HG03064 (cell line): ENCODE data around the gene TOMM22.

ENCODE experiments used
- ATAC-seq: cut with Tn5 transposase; IDR thresholded peaks from one replicate; pipeline ENCODE4 v1.9.1; 2021; ENCODE audit warnings: low read depth; ENCODE audit not compliant: unreplicated experiment

The TOMM22 gene

DNA sequence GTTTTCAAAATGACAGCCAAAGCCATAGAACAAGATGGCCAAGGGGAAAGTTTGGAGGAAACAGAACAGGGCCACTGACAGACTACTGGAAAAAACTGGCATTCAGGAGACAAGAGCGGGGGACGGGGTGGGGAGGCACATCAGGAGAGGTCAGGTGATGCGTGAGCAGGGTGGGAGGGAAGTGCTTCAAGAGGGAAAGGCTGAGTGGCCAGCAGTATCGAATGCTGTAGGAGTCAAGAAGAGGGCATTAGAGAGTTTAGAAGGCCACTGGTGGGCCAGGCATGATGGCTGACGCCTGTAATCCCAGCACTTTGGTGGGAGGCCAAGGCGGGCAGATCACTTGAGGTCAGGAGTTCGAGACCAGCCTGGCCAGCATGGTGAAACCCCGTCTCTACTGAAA lies 32.2 kb downstream of the TOMM22 start:
- ATAC-seq: no peak

DNA sequence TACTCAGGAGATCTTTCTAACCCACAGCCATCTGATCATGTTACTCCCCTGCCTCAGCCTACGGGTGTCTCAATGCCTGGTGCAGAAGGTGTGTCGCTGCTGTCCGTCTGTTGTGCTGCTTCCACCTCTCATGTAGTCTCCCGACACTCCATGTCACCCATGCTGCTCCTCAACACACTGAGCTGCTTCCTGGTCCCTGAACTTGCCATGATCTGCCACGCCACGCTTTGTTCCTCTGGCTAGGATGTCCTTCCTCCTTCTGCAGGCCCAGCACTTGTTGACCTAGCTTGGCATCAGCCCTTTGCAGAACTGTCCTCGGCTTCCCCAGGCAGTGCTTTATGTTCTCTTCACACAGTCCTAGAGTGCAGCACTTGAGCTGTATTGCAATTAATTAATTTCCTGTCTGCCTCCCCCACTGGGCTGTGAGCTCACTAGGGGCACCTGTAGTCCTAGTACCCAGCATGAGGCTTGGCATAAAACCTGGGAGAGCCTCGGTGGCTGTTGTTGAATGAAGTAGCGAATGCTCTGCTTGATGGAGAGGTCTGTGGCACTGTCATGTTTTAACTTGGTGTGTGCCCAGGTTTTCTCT lies 33.5 kb downstream of the TOMM22 start:
- ATAC-seq: no peak

DNA sequence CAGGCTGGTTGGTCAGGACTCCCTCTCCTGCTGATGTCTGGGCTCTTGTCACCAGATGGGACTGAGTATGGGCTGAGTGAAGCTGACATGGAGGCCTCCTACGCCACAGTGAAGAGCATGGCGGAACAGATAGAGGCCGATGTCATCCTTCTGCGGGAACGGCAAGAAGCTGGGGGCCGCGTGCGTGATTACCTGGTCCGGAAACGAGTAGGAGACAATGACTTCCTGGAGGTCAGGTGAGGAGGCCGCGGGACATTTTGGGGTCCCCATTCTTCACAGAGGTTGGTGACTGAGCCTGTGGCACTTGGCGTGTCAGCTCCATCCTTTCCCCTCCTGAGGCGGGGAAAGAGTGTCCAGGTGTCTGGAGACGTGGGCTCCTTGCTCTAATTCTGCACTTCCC lies 34.1 kb downstream of the TOMM22 start:
- ATAC-seq: no peak

DNA sequence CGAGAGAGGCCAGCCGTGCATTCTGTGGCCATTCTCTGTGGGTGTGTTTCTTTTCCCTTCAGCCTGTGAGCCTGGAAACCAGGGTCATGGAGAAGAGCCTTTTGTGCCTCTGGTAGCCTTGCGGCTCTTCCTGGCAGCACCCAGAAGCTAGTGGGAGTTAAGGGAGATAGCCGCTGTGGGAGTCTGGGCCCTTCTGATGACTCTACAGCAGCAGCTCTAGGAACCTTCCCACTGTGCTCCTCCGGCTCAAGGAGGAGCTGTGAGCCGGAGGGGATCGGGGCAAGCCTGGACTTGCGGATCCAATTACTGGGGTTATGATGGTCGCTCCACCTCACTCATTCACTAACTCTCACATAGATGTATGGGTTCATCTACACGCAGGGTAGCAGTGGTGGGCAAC lies 34.5 kb downstream of the TOMM22 start:
- ATAC-seq: no peak

DNA sequence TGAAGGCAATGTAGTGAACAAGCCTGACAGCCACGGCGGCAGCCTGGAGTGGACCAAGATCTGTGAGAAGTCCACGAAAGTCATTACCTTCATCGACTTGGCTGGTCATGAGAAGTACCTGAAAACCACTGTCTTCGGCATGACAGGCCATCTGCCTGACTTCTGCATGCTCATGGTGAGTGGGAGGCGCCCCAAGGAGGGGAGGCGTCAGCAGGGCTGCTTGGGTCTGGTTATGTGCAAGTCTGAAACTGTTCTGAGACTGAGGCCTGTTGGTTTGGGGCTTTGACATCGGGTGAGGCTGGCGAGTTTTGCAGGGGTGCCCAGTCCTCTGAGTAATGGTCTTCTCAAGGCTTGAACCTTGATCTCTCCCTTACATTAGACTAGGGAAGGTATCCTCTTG lies 35.1 kb downstream of the TOMM22 start:
- ATAC-seq: no peak

DNA sequence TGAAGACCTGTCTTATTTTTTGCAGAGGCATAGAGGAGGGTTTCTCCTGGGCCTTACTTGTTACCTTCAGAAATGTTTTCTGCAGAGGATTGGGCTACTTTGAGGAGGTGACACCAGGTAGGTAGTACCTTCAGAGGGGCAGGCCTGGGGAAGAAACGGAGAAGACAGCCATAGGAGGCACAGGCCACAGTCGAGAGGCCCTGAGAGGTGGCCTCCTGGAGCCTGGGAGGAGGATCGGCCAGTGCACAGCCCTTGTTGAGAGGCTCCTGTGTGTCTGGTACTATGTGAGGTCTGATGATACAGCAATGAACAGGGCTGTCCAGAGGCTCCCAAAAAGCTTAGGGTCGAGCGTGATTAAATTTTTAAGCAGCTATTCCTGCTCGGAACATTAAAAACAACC lies 35.5 kb downstream of the TOMM22 start:
- no peak for ATAC-seq

DNA sequence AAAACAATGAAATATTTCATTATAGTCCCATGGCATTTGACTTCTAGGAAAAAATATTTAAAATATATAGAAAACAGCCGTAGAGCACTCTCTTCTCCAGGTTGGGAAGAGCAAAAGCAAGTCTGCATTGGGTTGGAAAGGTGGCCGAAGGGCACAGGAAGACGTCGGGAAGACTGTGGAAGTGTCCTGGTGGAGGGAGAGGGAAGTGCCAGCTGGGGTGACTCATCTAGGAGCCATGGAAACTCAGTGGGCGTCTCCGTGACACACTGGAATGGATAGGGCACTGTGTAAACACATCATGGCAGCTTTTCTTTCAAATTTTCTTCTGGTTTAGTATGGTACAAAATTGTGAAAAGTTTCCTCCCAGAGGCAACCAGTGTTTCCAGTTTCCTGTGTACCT lies 36.7 kb downstream of the TOMM22 start:
- no peak for ATAC-seq

DNA sequence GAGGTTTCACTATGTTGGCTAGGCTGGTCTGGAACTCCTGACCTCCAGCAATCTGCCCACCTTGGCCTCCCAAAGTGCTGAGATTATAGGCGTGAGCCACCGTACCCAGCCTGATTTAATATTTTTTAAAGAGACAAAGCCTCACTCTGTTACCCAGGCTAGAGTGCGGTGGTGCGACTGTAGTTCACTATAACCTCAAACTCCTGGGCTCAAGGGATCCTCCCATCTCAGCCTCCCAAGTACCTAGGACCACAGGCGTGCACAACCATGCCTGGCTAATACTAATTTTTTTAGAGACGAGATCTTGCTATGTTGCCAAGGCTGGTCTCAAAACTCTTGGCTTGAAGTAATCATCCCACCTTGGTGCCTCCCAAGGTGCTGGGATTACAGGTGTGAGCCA lies 37.4 kb downstream of the TOMM22 start:
- no peak for ATAC-seq

DNA sequence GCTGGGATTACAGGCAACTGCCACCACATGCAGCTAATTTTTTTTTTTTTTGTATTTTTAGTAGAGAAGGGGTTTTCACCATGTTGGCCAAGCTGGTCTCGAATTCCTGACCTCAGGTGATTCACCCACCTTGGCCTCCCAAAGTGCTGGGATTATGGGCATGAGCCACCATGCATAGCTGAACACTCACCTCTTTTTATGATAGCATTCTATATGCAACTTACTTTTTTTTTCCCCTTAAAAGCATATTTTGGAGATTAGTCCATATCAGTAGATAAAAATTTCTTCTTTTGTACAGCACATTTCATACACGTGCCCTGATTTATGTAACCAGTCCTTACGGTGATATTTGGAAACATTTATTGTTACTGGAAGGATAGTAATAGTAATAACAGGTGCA lies 38.6 kb downstream of the TOMM22 start:
- no peak for ATAC-seq

DNA sequence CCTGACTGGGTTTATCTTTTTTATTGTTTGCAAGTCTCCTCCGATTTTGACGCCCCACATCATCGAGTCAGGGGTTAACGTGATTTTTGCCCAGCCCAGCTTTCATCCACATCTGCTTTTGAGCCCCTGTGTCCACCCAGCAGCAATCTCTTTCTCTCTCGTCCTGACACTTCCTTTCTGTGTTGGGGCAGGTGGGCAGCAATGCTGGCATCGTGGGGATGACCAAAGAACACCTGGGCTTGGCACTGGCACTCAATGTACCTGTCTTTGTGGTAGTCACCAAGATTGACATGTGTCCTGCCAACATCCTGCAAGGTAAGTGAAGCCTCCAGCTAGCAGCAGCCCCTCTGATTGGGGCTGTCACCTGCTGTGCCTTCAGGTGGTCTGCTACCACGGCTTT lies 39.8 kb downstream of the TOMM22 start:
- no peak for ATAC-seq

DNA sequence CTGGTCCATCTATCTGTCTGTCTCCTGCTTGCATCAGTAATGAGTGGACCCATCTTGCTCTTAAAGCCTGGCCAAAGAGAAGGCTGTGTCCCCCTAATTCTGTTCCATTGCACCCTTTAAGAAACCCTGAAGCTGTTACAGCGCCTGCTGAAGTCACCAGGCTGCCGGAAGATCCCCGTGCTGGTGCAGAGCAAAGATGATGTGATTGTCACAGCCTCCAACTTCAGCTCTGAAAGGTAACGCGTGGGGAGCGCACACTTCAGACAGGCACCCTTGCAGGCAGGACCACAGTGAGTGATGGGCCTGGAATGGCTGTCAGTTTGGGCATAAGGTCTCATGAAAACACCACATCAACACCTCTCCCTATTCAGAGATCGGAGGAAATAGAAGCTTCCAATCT lies 42.4 kb downstream of the TOMM22 start:
- no peak for ATAC-seq

DNA sequence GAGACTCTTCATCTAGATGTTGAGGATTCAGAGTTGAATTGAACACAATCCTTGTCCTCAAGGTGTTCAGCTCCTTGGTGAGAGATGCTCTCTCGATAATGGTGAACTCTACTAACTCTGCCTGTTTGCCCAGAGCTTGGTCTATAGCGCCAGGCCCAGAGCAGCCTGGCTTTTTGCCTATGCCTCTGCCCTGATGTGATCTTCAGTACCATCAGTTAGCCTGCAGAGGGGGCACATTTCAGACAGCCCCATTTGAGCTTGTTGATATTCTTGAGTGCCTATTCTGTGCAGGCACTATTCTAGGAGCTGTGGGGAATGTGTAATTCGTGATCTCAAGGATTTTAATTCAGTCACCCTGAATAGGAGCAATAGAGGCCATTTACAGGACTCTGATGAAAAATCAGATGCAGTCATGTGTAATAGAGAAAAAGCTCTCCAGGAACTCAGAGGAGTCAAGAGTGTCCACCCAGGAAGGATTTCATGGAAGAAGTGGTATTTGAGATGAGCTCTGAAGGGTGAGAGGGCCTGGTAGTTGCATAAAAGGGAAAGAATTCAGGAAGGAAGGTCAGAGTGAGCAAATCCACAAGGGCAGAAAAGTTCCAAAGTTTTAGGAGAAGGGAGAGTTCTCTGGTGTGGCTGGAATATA lies 43.3 kb downstream of the TOMM22 start:
- ATAC-seq: no peak

DNA sequence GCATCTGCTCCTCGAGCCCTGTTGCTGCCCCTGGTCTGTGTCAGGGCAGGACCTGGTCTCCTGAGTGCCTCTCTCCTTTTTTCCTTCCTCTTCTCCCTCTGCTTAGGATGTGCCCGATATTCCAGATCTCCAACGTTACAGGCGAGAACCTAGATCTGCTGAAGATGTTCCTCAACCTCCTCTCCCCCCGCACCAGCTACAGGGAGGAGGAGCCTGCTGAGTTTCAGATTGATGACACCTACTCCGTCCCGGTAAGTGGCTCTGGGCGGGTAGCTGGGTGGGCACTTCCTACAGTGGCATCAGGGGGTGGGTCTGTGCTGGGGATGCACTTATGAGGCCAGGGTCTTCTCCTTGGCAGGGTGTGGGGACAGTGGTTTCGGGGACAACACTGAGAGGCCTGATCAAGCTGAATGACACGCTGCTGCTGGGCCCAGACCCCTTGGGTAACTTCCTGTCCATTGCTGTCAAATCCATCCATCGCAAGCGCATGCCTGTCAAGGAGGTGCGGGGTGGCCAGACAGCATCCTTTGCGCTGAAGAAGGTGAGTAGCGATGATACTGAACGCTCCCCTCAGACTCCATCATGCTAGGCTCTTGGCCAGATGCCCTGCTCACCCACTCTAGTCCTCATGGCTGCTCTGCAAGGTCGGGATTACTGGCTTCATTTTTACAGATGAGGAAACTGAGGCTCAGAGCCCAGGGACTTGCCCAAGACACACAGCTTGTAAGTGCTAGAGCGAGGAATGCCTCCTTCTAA lies 44.3 kb downstream of the TOMM22 start:
- no peak for ATAC-seq

DNA sequence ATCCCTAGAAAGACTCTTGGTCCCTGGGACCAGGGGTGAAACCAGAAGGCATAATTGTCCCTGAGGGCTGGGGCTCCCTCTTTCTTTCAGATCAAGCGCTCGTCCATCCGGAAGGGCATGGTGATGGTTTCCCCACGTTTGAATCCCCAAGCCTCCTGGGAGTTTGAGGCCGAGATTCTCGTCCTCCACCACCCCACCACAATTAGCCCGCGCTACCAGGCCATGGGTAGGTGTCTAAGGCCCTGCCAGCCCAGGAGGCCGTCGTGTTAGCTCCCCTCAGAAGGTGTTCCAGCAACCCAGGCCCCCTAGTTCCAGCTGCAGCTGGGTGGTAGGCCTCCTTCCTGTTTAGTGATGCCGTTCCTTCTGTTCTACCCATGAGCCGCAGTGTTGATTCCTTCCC lies 45.4 kb downstream of the TOMM22 start:
- ATAC-seq: no peak

DNA sequence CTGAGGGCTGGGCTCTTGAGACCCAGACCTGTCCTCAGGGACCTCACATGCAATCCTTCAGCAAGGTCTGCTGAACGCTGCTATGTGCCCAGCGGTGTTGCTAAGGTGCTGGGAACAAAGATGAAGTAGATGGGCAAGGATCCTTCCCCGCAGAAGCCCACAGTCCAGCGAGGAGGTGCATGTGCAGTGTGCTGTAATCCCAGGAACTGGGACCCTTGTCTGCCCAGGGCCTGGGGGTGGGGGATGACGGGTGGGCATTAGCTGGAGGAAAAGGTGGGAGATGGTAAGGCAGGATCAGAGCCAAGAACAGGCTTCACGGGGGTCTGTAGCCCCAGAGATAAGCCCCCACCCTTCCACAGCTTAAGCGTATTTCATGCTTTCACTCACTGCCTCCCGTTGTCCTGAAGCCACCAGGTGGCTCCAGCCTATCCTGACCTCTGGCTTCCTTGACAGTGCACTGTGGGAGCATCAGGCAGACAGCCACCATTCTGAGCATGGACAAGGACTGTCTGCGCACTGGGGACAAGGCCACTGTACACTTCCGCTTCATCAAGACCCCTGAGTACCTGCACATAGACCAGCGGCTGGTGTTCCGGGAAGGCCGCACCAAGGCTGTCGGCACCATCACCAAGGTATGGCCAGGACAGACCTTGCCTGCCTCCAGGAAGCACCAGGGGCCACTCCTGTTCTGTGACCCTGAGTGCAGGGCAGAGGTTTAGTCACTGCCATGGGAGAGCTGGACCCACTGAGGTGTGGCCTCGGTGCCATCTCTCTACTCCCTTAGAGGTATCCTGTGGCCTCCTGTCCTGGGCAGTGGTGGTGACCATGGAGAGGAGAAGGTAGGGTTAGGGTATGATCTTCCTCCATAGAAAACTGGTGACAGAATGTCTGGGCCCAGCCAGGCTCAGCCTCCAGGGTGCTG lies 46.0 kb downstream of the TOMM22 start:
- ATAC-seq: no peak

DNA sequence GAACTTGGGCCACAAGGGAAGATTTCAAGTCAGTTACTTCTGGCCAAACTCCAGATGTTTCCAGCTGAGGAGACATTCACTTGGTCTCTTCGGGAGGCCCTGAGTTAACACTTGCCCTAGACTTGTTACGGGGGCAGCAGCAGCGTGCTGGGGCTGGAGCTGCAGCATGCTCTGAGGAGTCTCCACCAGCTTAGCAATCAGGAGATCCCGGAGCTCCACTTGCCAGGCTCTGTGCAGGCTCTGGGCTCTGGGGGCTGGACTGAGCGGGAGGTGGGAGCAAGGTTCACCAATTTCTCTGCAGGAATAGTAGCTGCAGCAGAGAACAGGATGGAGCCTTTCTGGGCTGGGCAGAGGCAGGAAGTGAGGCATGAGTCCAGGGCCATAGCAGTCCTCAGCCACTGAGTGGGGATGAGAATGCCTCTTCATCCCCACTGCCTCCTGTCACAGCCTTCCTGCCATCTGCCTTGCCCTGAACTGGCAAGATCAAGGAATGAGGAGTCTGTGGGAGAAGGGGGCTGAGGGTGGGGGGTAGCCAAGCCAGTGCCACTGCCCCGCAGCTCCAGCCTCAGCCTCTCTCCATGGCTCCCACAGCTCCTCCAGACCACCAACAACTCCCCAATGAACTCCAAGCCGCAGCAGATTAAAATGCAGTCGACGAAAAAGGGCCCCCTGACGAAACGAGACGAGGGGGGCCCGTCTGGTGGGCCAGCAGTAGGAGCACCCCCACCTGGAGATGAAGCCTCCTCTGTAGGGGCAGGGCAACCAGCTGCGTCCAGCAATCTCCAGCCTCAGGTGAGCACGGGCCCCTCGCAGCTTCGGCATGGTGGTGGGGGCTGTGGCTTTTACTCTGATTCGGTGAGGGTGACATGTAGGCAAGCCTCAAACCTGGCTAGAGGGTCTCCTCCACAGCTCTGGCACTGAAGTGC lies 47.4 kb downstream of the TOMM22 start:
- no peak for ATAC-seq

DNA sequence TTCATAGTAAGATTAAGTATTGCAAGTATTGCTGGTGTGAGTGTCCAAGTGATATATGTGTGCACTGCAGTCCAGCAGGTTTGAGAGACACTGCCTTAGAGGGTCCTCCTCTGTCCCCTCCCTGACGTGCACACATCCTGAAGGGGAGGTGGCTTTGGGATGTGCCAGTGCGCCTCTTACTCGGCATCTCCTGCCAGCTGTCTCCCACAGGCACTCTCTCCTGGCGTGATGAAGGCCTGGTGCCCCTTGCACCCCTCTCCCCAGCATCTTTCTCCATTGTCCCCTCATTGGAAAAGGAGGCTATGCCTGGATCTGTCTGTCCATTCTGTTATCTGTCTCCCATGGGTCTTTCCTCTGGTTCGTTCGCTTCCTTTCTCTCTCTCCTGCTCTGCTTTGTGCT lies 48.2 kb downstream of the TOMM22 start:
- no peak for ATAC-seq

DNA sequence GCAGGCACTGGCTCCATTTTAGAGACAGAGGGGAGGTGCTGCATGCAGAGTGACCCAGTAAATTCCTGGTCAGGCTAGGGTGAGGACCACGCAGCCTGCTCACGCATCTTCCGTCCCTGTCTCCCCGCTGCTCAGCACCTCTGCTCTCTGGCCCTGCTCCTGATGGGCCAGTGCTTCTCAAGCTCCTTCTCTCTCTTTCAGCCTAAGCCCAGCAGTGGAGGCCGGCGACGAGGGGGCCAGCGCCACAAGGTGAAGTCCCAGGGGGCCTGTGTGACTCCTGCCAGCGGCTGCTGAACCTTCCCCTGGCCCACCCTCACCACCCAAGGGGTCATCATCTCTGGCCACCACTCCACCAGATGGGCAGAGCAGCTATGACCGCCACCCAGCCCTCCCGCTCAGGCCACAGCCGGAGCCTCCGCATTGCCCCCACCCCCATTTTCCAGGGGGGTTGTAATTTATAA lies 48.7 kb downstream of the TOMM22 start:
- ATAC-seq: no peak

DNA sequence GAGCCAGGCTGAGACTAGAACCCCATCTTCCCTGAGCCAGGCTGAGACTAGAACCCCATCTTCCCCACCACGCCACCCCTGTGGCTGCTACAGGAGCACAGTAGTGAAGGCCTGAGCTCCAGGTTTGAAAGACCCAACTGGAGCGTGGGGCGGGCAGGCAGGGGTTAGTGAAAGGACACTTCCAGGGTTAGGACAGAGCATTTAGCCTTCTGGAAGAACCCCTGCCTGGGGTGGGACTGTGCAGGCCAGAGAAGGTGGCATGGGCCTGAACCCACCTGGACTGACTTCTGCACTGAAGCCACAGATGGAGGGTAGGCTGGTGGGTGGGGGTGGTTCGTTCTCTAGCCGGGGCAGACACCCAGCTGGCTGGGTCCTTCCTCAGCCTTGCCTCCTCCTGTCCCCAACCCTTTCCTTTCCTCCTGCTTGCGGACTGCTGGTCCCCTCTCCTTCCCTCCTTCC lies 50.0 kb downstream of the TOMM22 start:
- no peak for ATAC-seq
